ENCODE measurements around the gene LRP1B.

The LRP1B gene

GRCh38 chr2:141900826-141901225, 230.0 kb downstream of the LRP1B start:
- H2AFZ ChIP-seq (ENCODE audit: low read length) = no peak overlapping the region

GRCh38 chr2:141899740-141900139, 231.1 kb downstream of the LRP1B start:
- no peak overlapping the region for H3K9ac ChIP-seq (ENCODE audit: low read depth, low read length, poor library complexity, severe bottlenecking)
- TF ChIP-seq EZH2phosphoT487 (IDR thresholded peaks at IDR 0.05; ENCODE audit: borderline replicate concordance) (no peak), CTCF (conservative IDR thresholded peaks at IDR 0.05; ENCODE audit: low read length) (no peak)
- H3K36me3 ChIP-seq (ENCODE audit: insufficient read depth, low read length) = no peaks in the 10 kb centered on the region
- H3K4me1 ChIP-seq (ENCODE audit: insufficient read depth, low read length, poor library complexity, severe bottlenecking) = no peaks in the 10 kb centered on the region
- H3K79me2 ChIP-seq (ENCODE audit: insufficient read depth, low read length) = no peaks in the 10 kb centered on the region
- no peaks in the 10 kb centered on the region for H3K27me3 ChIP-seq (ENCODE audit: insufficient read depth, low read length, poor library complexity, severe bottlenecking)
- H3K4me2 ChIP-seq (ENCODE audit: low read depth, low read length, poor library complexity, severe bottlenecking) = no peak overlapping the region
- H3K4me3 ChIP-seq (ENCODE audit: low read length, poor library complexity, severe bottlenecking) = no peak overlapping the region
- H3K9me2 ChIP-seq (replicated peaks; ENCODE audit: low read depth, low read length) = no peaks in the 10 kb centered on the region
- no peak overlapping the region for H2AFZ ChIP-seq (ENCODE audit: low read length)
- H3F3A ChIP-seq (ENCODE audit: low read depth) = no peaks in the 10 kb centered on the region
- no peaks in the 10 kb centered on the region for H4K20me1 ChIP-seq (ENCODE audit: insufficient read depth, low read length, poor library complexity, severe bottlenecking)
- H3K9me3 ChIP-seq (ENCODE audit: insufficient read depth, low read depth, low read length) = no peaks in the 10 kb centered on the region

More at GRCh38 chr2:141900826-141901225, 230.0 kb downstream of the LRP1B start:
- Histone ChIP-seq H4K20me1 (ENCODE audit: insufficient read depth, low read length, poor library complexity, severe bottlenecking) (no peaks in the 10 kb centered on the region), H3K4me1 (ENCODE audit: insufficient read depth, low read length, poor library complexity, severe bottlenecking) (no peaks in the 10 kb centered on the region), H3K9me2 (replicated peaks; ENCODE audit: low read depth, low read length) (no peaks in the 10 kb centered on the region), H3K27me3 (ENCODE audit: insufficient read depth, low read length, poor library complexity, severe bottlenecking) (no peaks in the 10 kb centered on the region), H3K9me3 (ENCODE audit: insufficient read depth, low read depth, low read length) (no peaks in the 10 kb centered on the region), H3K4me2 (ENCODE audit: low read depth, low read length, poor library complexity, severe bottlenecking) (no peak overlapping the region), H3K36me3 (ENCODE audit: insufficient read depth, low read length) (no peaks in the 10 kb centered on the region), H3K79me2 (ENCODE audit: insufficient read depth, low read length) (no peaks in the 10 kb centered on the region), H3K9ac (ENCODE audit: low read depth, low read length, poor library complexity, severe bottlenecking) (no peak overlapping the region), H3F3A (ENCODE audit: low read depth) (no peaks in the 10 kb centered on the region), H3K4me3 (ENCODE audit: low read length, poor library complexity, severe bottlenecking) (no peak overlapping the region)
- TF ChIP-seq CTCF (conservative IDR thresholded peaks at IDR 0.05; ENCODE audit: low read length) (no peak), EZH2phosphoT487 (IDR thresholded peaks at IDR 0.05; ENCODE audit: borderline replicate concordance) (no peak)

- Histone ChIP-seq H3K9ac (ENCODE audit: low read depth, low read length, poor library complexity, severe bottlenecking) (no peak overlapping the region), H3K4me3 (ENCODE audit: low read length, poor library complexity, severe bottlenecking) (no peak overlapping the region), H2AFZ (ENCODE audit: low read length) (no peak overlapping the region), H3F3A (ENCODE audit: low read depth) (no peaks in the 10 kb centered on the region), H4K20me1 (ENCODE audit: insufficient read depth, low read length, poor library complexity, severe bottlenecking) (no peaks in the 10 kb centered on the region), H3K27me3 (ENCODE audit: insufficient read depth, low read length, poor library complexity, severe bottlenecking) (no peaks in the 10 kb centered on the region), H3K79me2 (ENCODE audit: insufficient read depth, low read length) (no peaks in the 10 kb centered on the region), H3K9me3 (ENCODE audit: insufficient read depth, low read depth, low read length) (no peaks in the 10 kb centered on the region), H3K9me2 (replicated peaks; ENCODE audit: low read depth, low read length) (no peaks in the 10 kb centered on the region), H3K4me2 (ENCODE audit: low read depth, low read length, poor library complexity, severe bottlenecking) (no peak overlapping the region), H3K36me3 (ENCODE audit: insufficient read depth, low read length) (no peaks in the 10 kb centered on the region), H3K4me1 (ENCODE audit: insufficient read depth, low read length, poor library complexity, severe bottlenecking) (no peaks in the 10 kb centered on the region)
- TF ChIP-seq EZH2phosphoT487 (IDR thresholded peaks at IDR 0.05; ENCODE audit: borderline replicate concordance) = no peak
- no peak for TF ChIP-seq CTCF (conservative IDR thresholded peaks at IDR 0.05; ENCODE audit: low read length)
These were observed 241.0 kb downstream of the LRP1B start for GRCh38 chr2:141889788-141890187.
